Activated naive CD4-positive, alpha-beta T cell treated with anti-CD3 and anti-CD28 coated beads, Interleukin-2, amount 50 U/mL, for 16 hours (primary cell): ENCODE results near the gene IFT20.
"Not testable (repeated sequence)": the region's sequence is repeated elsewhere in the genome, so short reads cannot be mapped to it uniquely, and the experiment has no call there.

Experiments used
- DNase-seq: peaks from one replicate; pipeline ENCODE4 v3.0.0-alpha.2; 2020

IFT20 gene

DNA sequence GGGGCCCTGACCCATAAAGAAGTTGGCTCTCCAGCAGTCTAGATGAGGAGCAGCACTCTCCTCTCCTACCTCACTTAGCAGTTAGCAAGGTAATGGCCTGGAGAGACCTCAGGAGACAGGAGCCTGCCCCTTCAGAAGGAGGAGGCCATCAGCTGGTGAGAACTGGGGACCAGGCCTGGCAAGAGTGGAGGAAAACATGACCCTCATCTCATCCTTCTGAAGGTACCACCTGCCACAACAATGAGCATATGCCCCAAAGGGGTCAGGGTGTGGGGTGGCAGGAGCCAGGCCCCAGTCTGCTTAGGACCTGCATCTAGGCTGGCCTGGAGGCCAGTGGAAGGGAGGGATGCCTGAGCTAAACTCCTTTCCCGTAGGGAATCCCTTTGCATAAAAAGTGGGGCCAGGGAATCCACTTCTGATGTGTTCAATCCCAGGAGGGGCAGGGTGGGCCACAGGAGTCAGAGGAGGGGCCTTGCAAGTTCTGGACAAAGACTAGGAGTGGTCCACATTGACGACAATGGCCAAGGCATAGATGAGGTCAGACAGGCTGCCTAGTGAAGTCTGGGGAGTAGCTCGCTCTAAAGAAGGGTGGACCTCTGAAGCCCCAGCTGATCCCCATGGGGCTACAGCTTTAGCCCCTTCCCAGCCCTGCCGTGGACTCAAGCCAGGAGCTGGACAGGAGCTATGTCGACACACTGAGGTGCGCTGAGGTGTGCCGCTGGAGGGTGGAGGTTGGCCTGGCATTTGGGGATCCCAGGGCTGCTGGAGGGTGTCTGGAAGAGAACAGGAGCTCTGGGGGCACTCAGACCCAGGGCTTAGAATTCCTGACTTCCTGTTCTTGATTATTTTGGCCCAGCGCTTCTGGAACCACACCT lies 28.7 kb upstream of the IFT20 start:
- no peak for DNase-seq

DNA sequence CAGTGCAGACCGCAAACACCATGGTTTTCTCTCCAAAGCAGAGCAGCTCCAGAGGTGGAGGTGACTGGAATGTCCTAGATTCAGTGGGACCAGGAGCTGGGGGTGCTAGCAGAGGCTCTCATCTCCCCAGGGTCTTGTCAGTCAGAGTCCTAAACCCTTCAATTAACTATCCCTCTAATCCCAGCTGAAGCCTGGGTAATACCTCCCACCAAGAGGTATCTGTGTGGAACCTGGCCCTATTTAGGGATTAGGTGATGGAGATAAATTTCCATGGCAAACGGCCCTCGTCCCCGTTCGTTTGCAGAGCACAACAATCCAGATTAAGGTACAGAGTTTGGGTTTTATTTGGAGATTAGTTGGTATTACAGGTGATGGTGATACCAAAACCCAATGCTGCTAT lies 27.9 kb upstream of the IFT20 start:
- no peak for DNase-seq

DNA sequence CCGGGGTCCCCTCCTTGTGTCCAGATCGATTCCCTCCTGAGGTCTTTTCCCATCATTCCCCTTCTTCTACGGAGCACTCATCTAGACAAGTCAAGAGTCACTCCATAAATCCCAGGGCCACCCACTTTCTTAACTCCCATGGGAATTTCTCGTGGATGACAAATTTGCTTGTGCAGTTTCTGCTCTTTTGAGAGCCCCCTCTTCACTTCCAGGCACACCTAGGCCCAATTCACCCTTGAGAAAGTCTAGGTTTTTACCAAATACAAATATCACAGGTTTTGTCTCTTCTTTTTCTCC lies 22.6 kb upstream of the IFT20 start:
- no peak for DNase-seq

DNA sequence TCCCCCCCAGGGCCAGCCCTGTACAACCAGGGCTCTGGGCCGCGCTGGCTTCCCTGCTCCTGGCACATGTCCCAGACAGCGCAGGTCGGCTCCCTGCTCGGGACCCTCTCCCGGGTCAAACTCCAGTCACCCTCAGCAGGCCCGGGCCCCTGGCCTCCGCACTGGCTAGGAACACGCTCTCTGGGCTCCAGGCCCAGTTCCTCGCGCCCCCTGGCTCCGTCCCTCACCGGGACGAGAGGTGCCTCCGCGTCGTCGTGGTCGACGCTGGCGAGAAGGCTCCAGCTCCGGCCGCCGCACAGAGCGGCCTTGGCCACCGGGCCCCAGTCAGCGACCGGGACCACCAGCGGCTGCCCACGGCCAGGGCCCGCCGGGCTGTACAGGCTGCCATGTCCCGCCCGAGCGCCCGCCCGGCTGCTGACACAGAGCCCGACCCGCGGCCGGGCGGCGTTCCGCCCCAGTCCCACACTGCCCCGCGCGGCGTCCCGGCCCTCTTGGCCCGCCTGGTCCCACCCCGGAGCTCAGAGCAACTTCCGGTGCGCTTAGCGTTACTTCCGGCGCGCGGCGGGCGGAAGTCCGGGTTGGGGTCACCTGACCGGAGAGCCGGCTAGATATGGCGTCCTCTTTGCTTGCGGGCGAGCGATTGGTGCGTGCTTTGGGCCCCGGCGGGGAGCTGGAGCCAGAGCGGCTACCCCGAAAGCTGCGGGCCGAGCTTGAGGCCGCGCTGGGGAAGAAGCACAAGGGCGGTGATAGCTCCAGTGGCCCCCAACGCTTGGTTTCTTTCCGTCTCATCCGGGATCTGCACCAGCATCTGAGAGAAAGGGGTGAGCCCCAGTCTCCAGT lies 22.0 kb upstream of the IFT20 start, which contains the start of gene POLDIP2:
TSS of gene POLDIP2 (minus strand) at position 467 of the 840 bp plus-strand sequence. CDS start at position 388, 79 bp downstream.
- DNase-seq, result peak; percentile 96

DNA sequence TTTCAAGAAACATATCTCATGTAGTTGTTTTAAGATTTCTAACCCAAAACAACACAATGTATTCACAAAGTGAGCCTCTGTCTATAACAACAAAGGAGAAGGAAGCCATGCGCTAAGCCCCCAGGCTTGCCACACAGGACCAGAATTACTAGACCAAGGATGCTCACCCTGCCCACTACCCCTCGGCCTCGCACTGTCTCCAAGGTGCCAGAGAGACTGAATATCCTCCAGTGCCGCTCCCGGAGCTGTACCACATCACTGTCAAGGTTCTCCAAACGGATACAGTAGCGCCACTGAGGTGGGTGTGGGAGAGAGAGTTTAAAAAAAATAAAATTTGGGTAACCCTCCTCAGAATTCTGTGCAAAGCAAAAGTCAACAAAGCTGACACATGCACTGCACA lies 15.0 kb upstream of the IFT20 start:
- DNase-seq, result no peak

DNA sequence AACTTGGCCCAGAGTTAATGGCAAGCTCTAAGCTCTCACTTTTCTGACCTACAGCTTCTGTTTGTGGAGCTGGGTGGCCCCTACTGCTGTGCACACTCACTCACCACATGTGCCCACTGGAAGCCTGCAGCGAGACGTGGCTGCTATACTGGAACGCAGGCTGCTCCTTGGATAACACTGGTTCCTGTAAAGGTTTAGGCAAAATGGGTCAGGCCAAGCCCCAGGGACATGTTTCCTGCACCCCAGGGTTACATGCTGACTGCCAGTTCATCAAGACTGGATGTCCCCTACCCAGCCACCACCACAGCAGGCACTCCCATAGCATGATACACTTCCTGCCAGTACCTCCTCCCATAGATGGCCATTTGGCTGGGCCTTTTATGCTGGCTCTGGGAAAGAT lies 13.7 kb upstream of the IFT20 start:
- DNase-seq, result no peak

DNA sequence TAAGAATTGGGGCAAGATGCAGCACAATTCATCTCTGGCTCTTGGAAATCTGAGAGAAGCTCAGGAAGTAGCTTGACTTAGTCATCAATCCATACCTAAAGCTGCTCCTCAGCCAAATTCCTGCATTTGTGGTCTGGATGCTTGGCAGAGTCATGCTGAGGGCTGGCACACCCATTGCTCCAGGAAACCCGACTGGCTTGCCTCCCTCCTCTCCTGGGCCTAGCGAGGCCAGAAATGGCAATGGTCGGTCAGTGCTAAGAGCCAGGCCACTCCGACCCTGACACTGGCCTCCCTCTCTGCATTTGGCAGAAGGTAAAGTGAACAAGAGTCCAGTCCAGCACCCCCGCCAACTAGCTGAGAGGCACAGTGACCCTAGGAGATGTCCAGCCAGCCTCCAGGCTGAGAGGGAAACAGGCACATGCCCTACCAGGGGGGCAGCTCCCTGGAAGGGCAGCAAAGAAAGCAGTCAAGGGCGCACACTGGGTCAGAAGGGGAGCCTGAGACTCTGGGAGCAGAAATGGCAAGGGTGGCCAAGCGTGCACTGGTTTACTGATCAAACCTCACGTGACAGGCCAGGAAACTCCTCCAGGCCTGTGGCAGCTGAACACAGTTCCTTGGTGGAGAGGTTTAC lies 12.1 kb upstream of the IFT20 start:
- DNase-seq, result no peak

DNA sequence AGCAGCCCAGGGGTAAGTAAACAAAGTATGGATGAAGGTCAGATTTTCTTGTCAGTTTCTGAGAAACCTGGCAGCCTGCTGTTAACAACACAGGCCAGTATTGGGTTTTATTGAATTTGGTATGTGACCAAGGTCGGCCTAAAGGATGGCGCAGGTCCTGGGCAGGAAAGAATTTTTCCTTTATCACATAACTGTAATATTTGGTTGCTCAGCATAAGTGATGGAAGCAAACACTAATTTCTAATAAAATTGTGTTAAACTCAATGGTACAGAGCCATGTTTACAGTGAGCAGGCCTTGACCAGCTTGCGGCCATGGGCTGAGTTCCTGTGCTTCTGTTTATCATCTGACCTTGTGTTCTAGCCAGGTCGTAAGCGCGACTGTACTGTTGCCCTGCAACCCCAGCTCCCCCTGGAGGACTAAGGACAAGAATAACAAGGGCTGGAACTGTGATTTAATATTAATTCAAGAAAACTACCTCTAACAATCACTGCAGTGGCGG lies 11.5 kb upstream of the IFT20 start:
- DNase-seq, result no peak

DNA sequence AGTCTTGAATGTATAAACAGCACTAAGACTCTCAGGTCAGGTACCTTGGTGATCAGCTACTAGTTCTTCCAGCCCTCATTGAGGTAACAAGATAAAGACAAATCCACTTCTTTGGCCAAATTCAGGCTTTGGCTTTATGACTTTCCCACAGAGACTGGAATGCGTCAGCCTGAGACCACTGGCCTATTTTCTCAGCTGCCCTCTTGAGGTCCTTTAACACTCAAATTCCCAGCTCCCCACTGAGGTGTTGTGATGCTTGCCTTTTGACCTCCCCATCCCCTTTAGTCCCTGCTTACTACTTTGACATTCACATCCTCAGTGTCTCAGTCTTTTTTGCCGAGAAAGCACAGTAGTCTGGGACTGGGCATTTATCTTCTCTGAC lies 10.9 kb upstream of the IFT20 start:
- no peak for DNase-seq

DNA sequence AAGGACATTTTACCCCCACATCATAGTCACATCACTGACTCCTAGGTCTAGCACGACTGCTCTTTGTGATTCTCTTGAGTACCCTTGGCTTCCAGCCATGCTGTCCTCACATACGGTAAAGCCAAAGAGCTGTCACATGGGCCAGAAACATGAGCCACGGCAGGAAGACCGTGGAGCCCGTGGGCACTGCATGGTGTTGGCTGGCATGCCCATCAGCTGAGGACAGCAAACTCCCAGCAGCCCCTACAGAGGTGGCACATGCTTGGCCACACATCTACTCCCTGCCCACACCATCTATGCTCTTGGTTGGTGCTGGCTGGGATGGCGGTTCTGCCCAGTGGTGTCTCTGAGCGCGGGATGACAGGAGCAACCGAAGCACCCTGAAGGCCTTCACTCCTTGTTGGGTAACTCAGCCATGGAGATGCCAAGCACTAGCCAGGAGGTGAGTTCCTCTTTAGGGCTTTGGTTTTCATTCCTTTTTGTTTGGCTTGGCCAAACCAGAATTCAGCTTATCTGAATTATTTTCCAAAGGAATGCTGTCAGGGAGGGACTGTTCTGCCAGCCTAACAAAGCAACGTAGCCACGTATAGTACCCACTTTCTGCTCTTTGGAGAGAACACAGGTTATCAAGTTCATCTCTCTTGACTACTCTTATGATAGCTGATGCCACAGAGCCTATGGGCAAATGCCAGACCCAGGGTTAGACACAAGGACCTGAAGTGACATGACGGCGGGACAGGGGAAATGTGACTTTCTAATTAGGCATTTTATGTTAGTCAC lies 10.3 kb upstream of the IFT20 start:
- DNase-seq, result no peak

DNA sequence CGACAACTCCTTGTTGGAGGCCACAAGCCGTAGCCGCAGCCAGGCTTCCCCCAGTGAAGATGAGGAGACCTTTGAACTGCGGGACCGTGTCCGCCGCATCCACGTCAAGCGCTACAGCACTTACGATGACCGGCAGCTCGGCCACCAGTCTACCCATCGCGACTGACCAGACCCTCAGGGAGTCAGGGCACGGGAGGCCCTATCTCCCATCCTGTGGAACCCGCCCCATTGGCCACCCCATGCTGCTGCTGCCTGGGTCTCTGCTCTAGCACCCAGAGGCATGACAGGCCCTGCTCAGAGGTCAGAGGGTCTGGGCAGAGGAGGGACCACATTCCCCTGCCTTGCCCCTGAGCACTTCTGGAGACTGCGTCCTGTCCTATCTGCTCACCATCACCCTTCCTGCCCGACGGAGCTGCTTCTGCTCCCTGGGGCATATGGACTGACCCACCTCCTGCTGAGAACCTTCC lies 9.2 kb upstream of the IFT20 start:
- DNase-seq, result no peak

DNA sequence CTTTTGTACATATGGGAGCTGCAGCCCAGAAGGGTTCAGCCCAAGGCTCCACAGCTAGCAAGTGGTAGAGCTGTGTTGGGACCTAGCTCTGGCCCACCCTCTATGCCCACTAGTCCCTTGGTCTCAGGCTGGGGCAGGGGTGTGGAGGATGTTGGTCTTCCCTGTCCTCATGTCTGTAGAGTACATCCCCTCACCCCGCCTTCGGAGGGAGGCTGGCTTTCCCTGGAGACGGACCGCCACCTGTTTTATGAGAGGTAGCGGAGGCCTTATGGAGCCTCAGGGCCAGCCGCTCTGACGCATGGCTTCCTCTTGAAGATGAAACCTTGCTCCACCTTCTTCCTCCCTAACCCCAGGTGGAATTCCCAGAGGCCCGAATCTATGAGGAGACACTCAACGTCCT lies 8.7 kb upstream of the IFT20 start:
- no peak for DNase-seq

DNA sequence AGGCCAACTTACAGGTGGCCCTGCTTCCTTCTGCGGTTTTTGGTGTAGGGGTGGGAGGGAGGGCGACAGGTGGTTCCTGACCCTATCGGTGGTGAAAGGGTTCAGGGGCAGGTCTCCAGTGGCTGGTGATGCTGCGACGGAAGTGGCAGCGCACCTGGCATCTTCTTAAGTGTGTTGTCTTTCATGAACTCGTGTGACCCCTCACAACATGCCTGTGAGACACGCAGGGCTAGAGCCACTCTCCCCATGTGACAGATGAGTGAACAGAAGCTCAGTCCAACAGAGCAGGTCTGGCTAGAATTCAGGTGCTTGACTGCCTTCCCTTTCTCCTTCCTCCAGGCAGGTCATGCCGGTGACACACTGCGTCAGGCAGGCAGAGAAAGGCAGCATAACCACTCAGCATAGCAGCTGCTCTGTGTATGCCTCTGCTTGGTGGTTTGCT lies 8.2 kb upstream of the IFT20 start:
- no peak for DNase-seq

DNA sequence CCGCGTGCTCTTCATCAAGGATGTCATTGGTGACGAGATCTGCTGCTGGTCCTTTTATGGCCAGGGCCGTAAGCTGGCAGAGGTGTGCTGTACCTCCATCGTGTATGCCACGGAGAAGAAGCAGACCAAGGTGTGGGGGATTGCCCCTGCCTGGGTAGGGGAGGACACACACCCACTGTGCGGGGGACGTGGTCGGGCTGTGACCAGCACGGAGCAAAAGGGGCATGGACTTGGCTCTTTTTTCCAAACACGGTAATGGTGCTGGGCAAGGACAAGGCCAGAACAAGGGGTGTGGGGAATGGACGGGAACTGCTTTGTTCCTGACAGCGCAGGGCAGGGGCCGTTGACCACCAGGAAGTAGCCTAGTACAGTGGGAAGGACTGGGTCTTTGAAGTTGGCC lies 7.0 kb upstream of the IFT20 start:
- DNase-seq, result no peak

DNA sequence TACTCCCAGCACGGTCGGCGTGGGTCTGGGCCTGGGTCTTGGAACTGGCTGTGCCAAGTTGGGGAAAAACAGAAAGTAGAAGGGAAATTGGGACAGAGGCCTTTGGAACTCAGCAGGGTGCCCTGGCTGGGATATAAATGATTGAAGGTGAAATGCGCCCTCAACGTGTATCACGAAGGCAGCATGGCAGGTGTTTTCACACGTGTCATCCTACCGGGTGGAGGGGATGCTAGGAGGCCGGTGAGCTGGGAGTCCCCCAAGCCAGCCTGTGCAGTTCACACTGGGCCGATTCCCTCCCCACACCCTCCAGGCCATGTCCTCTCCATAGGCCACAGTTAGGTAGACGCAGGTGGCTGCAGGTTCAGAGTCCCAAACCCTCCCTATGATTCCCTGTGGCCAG lies 6.2 kb upstream of the IFT20 start:
- no peak for DNase-seq

DNA sequence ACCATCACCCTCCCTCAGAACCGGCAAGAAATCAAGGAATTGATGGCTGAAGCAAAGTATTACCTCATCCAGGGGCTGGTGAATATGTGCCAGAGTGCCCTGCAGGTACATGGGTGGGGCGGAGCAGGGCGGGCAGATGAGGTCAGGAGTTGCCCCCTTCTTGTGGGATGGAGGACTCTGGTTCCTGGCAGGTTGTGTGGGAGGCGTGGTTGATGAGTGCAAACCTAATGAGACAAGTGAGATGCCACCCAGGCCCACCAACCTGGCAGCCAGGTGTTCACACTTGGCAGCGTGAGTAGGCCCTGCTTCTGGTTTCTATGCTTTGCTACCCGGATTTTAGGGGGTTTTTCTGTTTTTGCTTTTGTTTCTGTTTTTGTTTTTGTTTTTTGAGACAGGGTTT lies 5.1 kb upstream of the IFT20 start:
- DNase-seq, result no peak

DNA sequence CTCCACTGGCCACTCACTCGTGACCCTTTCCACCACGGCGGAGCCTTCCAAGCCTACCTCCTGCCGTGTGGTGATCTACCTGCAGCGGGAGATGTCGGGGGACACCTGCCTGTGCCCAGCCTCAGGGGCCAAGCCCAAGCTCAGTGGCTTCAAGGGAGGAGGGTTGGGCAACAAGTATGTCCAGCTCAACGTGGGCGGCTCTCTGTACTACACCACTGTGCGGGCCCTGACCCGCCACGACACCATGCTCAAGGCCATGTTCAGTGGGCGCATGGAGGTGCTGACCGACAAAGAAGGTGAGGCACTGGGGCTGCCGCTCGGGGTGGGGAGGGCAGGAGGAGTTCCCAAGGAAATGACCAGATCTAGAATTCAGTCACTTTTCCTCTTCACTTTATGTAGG lies 4.2 kb upstream of the IFT20 start:
- DNase-seq, result no peak

DNA sequence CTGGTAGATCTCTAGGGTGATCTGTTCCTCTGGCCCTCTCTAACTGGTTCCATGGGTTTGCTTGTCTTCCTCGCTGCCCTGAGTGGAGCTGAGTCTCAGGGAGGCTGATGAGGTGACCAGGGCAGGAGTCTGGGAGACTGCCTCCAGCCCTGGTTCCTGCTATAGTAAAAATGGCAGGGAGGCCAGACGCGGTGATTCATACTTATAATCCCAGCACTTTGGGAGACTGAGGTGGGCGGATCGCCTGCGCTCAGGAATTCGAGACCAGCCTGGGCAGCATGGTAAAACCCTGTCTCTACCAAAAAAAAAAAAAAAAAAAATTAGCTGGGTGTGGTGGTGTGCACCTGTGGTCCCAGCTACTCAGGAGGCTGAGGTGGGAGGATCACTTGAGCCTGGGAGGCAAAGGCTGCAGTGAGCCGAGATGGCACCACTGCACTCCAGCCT lies 3.5 kb upstream of the IFT20 start:
- not testable (repeated sequence) for DNase-seq

DNA sequence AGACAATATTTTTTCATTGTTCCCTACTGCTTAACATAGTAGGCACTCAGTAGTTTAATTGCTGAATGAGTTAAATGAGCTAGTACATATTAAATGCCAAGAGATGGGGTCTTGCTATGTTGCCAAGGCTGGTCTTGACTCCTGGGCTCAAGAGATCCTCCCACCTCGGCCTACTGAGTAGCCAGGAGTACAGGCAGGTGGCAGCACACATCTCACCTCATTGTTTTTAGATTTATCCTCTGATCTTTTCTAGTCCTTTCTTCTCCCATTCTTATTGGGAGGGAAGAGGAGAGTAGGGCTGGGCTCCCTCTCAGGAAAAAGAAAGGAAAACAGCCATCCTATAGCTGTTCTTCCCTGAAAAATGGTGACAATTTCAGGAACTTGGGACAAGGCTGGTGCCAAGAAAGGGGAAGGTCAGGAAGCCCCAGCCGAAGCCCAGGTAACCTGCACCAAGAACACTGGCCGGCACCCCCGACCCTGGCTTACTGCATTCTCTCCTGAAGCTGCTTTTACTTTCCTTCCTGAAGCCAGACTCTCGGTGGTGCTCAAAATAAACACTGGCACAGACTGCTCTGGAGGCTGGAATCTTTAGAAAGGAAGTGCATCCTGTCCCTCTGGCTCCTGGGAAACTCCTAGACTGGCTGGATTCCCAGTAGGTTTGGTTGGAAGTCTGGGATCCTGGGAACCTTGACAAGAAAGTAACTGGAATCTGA lies 2.9 kb upstream of the IFT20 start:
- no peak for DNase-seq

DNA sequence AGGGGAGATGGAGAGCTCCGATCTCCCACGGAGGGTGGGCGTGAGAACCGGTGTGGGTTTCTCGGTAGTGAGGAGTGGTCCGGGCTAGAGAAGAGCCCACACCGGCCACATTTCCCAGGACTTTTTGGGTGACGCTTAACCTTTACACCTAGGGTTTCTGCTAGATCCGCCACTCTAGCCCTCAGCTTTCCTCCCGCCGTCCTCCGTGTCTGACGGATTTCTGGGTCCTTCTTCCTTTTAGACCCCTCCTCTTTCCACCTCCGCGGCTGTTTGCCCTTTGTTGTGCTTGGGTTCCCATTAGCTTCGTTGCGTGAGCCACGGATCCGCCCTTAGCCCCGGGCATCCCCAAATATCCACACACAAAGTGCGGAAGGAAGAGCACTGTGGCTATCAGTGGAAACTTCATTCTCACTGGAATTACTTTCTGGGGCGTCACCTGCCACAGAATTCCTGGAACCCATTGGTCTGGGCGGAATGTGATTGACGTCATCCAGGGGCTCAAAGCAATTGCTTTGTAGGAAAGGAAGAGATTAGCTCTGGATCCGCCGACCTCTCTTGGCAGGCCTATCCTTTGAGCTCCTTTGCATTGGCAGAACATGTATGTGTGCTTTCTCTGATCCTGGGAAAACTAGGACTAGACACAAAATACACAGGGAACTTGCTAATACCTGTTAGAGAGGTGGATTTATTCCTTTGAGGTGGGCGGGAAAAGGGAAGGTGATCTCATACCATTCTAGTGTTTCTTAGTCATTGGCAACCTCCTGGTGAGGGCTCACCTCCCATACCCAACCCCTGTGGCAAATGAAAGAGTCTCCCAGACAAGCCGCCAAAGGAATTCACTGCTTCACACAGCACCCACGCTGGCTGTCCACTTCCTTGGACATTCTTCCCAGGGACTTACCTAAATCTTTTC lies 943 bp upstream of the IFT20 start:
- DNase-seq, result no peak
